ENCODE results near the gene KCNMA1.

Gene KCNMA1

DNA sequence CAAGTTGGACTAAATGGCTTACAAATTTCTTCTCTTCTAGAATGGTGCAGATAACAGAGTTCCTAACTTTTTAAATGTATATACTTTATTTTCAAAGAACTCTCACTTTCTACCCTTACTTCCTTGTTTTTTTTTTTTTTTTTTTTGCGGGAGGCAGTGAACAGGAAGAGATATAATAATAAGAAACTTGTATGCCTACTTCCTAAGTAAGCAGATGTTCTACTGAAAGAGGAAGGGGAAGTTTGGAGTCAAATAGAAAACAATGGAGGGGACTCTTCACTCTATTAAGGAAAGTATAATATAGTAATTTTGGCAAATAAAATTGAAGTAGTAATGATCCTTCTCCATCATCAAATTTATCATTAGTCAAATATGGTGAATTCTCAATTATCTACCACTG, 754.0 kb downstream of the KCNMA1 start:
- Histone ChIP-seq H3K27ac (ENCODE audit: low read depth in 2 of 2, low read length in 2 of 2) (no peak overlapping the region), H3K36me3 (ENCODE audit: control insufficient read depth in 2 of 2, insufficient read depth in 2 of 2, low read length in 2 of 2) (no peaks in the 10 kb centered on the region), H3K4me1 (ENCODE audit: control insufficient read depth in 2 of 2, insufficient read depth in 2 of 2, low read length in 2 of 2) (peaks cover 0 to 6% of the 10 kb centered on the region in 2 donors), H3K9ac (ENCODE audit: low read depth in 1 of 2, low read length in 2 of 2) (no peak overlapping the region), H3K4me3 (ENCODE audit: low read length in 2 of 2) (no peak overlapping the region), H3K9me3 (ENCODE audit: control insufficient read depth in 2 of 2, low read length in 2 of 2) (no peaks in the 10 kb centered on the region), H3K27me3 (ENCODE audit: control insufficient read depth in 2 of 2, insufficient read depth in 2 of 2, low read length in 2 of 2) (no peaks in the 10 kb centered on the region)

GRCh38 chr10:76882796-76883195, 754.8 kb downstream of the KCNMA1 start:
- Histone ChIP-seq H3K9ac (ENCODE audit: low read depth in 1 of 2, low read length in 2 of 2) (no peak overlapping the region), H3K36me3 (ENCODE audit: control insufficient read depth in 2 of 2, insufficient read depth in 2 of 2, low read length in 2 of 2) (no peaks in the 10 kb centered on the region), H3K9me3 (ENCODE audit: control insufficient read depth in 2 of 2, low read length in 2 of 2) (no peaks in the 10 kb centered on the region), H3K27ac (ENCODE audit: low read depth in 2 of 2, low read length in 2 of 2) (no peak overlapping the region), H3K4me1 (ENCODE audit: control insufficient read depth in 2 of 2, insufficient read depth in 2 of 2, low read length in 2 of 2) (peaks cover 0 to 6% of the 10 kb centered on the region in 2 donors), H3K4me3 (ENCODE audit: low read length in 2 of 2) (no peak overlapping the region), H3K27me3 (ENCODE audit: control insufficient read depth in 2 of 2, insufficient read depth in 2 of 2, low read length in 2 of 2) (no peaks in the 10 kb centered on the region)

GRCh38 chr10:76882245-76882644, 755.4 kb downstream of the KCNMA1 start:
- Histone ChIP-seq H3K4me3 (ENCODE audit: low read length in 2 of 2) (no peak overlapping the region), H3K4me1 (ENCODE audit: control insufficient read depth in 2 of 2, insufficient read depth in 2 of 2, low read length in 2 of 2) (peaks cover 0 to 6% of the 10 kb centered on the region in 2 donors), H3K27me3 (ENCODE audit: control insufficient read depth in 2 of 2, insufficient read depth in 2 of 2, low read length in 2 of 2) (no peaks in the 10 kb centered on the region), H3K9me3 (ENCODE audit: control insufficient read depth in 2 of 2, low read length in 2 of 2) (no peaks in the 10 kb centered on the region), H3K36me3 (ENCODE audit: control insufficient read depth in 2 of 2, insufficient read depth in 2 of 2, low read length in 2 of 2) (no peaks in the 10 kb centered on the region), H3K27ac (ENCODE audit: low read depth in 2 of 2, low read length in 2 of 2) (no peak overlapping the region), H3K9ac (ENCODE audit: low read depth in 1 of 2, low read length in 2 of 2) (no peak overlapping the region)

- Histone ChIP-seq H3K27ac (ENCODE audit: low read depth in 2 of 2, low read length in 2 of 2) (no peak overlapping the region), H3K4me3 (ENCODE audit: low read length in 2 of 2) (no peak overlapping the region), H3K9ac (ENCODE audit: low read depth in 1 of 2, low read length in 2 of 2) (no peak overlapping the region)
Measured at GRCh38 chr10:76881477-76882220, 756.0 kb downstream of the KCNMA1 start.

DNA sequence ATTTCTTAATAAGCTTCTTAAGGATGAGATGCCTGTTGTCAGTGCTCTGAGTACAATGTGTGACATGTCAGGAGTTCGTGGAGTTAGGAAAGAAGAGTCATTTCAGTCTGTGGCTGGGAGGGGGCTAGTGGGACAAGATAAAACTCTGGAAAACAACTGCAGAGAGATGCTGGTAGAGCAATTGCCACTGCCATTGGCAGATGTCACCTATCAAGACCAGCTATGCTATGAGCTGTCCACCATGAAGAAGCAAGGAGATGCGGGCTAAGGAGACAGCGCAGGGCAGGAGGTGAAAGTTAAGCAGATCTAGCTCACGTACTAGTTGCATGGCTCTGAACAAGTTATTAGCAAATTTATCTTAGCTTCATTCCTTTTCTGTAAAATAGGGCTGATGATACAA, 756.7 kb downstream of the KCNMA1 start:
- Histone ChIP-seq H3K9ac (ENCODE audit: low read depth in 1 of 2, low read length in 2 of 2) (no peak overlapping the region), H3K4me3 (ENCODE audit: low read length in 2 of 2) (no peak overlapping the region), H3K36me3 (ENCODE audit: control insufficient read depth in 2 of 2, insufficient read depth in 2 of 2, low read length in 2 of 2) (no peaks in the 10 kb centered on the region), H3K9me3 (ENCODE audit: control insufficient read depth in 2 of 2, low read length in 2 of 2) (no peaks in the 10 kb centered on the region), H3K27me3 (ENCODE audit: control insufficient read depth in 2 of 2, insufficient read depth in 2 of 2, low read length in 2 of 2) (no peaks in the 10 kb centered on the region), H3K27ac (ENCODE audit: low read depth in 2 of 2, low read length in 2 of 2) (no peak overlapping the region), H3K4me1 (ENCODE audit: control insufficient read depth in 2 of 2, insufficient read depth in 2 of 2, low read length in 2 of 2) (peaks cover 0 to 6% of the 10 kb centered on the region in 2 donors)

More at GRCh38 chr10:76881477-76882220, 756.0 kb downstream of the KCNMA1 start:
- Histone ChIP-seq H3K36me3 (ENCODE audit: control insufficient read depth in 2 of 2, insufficient read depth in 2 of 2, low read length in 2 of 2) (no peaks in the 10 kb centered on the region), H3K4me1 (ENCODE audit: control insufficient read depth in 2 of 2, insufficient read depth in 2 of 2, low read length in 2 of 2) (peaks cover 0 to 6% of the 10 kb centered on the region in 2 donors), H3K27me3 (ENCODE audit: control insufficient read depth in 2 of 2, insufficient read depth in 2 of 2, low read length in 2 of 2) (no peaks in the 10 kb centered on the region), H3K9me3 (ENCODE audit: control insufficient read depth in 2 of 2, low read length in 2 of 2) (no peaks in the 10 kb centered on the region)

GRCh38 chr10:76879116-76879913, 758.3 kb downstream of the KCNMA1 start:
- H3K36me3 ChIP-seq (ENCODE audit: control insufficient read depth in 2 of 2, insufficient read depth in 2 of 2, low read length in 2 of 2) = no peaks in the 10 kb centered on the region
- H3K27ac ChIP-seq (ENCODE audit: low read depth in 2 of 2, low read length in 2 of 2) = no peak overlapping the region
- no peak overlapping the region for H3K9ac ChIP-seq (ENCODE audit: low read depth in 1 of 2, low read length in 2 of 2)
- H3K4me3 ChIP-seq (ENCODE audit: low read length in 2 of 2) = no peak overlapping the region
- peaks cover 0 to under 1% of the 10 kb centered on the region in 2 donors for H3K4me1 ChIP-seq (ENCODE audit: control insufficient read depth in 2 of 2, insufficient read depth in 2 of 2, low read length in 2 of 2)
- H3K27me3 ChIP-seq (ENCODE audit: control insufficient read depth in 2 of 2, insufficient read depth in 2 of 2, low read length in 2 of 2) = no peaks in the 10 kb centered on the region
- no peaks in the 10 kb centered on the region for H3K9me3 ChIP-seq (ENCODE audit: control insufficient read depth in 2 of 2, low read length in 2 of 2)

DNA sequence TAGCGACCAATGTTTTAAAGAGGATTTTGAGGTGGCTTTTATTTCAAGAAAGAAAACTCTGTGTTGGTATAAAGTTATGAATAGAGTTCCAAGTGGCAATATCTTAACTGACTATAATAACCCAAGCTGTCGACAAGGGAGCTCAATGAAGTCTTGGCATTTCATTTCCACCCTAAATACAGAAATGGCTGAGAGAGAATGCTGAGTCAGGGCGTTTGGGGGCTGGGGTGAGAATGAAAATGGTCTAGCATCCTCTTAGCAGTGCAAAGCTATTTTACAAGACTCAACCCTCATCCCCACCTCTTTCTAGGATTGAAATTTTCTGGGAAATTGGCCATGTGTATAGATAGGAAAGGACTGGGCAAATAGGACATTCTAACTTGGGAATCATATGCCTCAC, 759.1 kb downstream of the KCNMA1 start:
- Histone ChIP-seq H3K36me3 (ENCODE audit: control insufficient read depth in 2 of 2, insufficient read depth in 2 of 2, low read length in 2 of 2) (no peaks in the 10 kb centered on the region), H3K4me3 (ENCODE audit: low read length in 2 of 2) (no peak overlapping the region), H3K9me3 (ENCODE audit: control insufficient read depth in 2 of 2, low read length in 2 of 2) (no peaks in the 10 kb centered on the region), H3K27me3 (ENCODE audit: control insufficient read depth in 2 of 2, insufficient read depth in 2 of 2, low read length in 2 of 2) (peaks cover 0 to under 1% of the 10 kb centered on the region in 2 donors), H3K4me1 (ENCODE audit: control insufficient read depth in 2 of 2, insufficient read depth in 2 of 2, low read length in 2 of 2) (no peaks in the 10 kb centered on the region), H3K27ac (ENCODE audit: low read depth in 2 of 2, low read length in 2 of 2) (no peak overlapping the region), H3K9ac (ENCODE audit: low read depth in 1 of 2, low read length in 2 of 2) (no peak overlapping the region)

DNA sequence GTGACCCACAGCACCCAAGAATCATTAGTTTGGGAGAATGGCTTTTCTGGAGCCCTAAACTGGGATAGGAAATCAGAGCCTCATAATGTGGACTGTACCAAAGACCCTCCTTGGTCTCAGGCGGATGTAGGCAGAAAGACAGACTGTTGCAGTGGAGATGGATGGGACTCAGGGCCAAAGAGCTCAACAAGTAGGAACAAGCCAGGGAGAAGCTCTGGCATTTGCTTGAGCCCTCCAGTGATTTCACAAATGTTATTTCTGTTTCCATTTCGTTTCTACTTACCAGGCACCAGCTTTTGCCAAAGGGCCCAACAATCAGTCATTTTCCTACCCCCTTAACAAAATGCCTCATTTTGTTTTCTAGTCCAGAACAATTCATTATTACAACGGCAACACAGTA, 762.7 kb downstream of the KCNMA1 start:
- Histone ChIP-seq H3K36me3 (ENCODE audit: control insufficient read depth in 2 of 2, insufficient read depth in 2 of 2, low read length in 2 of 2) (no peaks in the 10 kb centered on the region), H3K4me3 (ENCODE audit: low read length in 2 of 2) (no peak overlapping the region), H3K9ac (ENCODE audit: low read depth in 1 of 2, low read length in 2 of 2) (no peak overlapping the region), H3K9me3 (ENCODE audit: control insufficient read depth in 2 of 2, low read length in 2 of 2) (no peaks in the 10 kb centered on the region), H3K4me1 (ENCODE audit: control insufficient read depth in 2 of 2, insufficient read depth in 2 of 2, low read length in 2 of 2) (no peaks in the 10 kb centered on the region), H3K27me3 (ENCODE audit: control insufficient read depth in 2 of 2, insufficient read depth in 2 of 2, low read length in 2 of 2) (peaks cover 0 to 4% of the 10 kb centered on the region in 2 donors), H3K27ac (ENCODE audit: low read depth in 2 of 2, low read length in 2 of 2) (no peak overlapping the region)

DNA sequence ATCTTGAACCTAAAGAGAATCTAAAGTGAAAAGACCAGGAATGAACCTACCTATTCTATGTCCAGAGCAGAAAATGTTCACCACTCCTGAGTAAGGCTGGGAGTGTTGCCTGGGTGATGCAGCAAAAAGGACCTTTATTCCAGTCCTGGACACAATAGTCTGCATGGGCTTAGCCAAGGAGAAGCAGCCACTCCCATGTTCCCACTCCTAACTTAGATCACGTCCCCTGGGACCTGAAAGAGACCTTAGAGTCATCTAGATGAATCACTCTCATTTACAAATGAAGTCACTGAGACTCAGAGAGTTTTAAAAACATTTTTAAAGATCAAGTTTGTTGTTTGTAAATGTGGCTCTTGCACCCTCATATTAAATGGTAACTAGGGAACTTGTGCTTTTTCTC, 763.4 kb downstream of the KCNMA1 start:
- H3K9ac ChIP-seq (ENCODE audit: low read depth in 1 of 2, low read length in 2 of 2) = no peak overlapping the region
- no peaks in the 10 kb centered on the region for H3K4me1 ChIP-seq (ENCODE audit: control insufficient read depth in 2 of 2, insufficient read depth in 2 of 2, low read length in 2 of 2)
- peaks cover 0 to 4% of the 10 kb centered on the region in 2 donors for H3K27me3 ChIP-seq (ENCODE audit: control insufficient read depth in 2 of 2, insufficient read depth in 2 of 2, low read length in 2 of 2)
- no peak overlapping the region for H3K4me3 ChIP-seq (ENCODE audit: low read length in 2 of 2)
- H3K9me3 ChIP-seq (ENCODE audit: control insufficient read depth in 2 of 2, low read length in 2 of 2) = no peaks in the 10 kb centered on the region
- no peak overlapping the region for H3K27ac ChIP-seq (ENCODE audit: low read depth in 2 of 2, low read length in 2 of 2)
- no peaks in the 10 kb centered on the region for H3K36me3 ChIP-seq (ENCODE audit: control insufficient read depth in 2 of 2, insufficient read depth in 2 of 2, low read length in 2 of 2)

- Histone ChIP-seq H3K27ac (ENCODE audit: low read depth in 2 of 2, low read length in 2 of 2) (no peak overlapping the region), H3K9me3 (ENCODE audit: control insufficient read depth in 2 of 2, low read length in 2 of 2) (no peaks in the 10 kb centered on the region), H3K9ac (ENCODE audit: low read depth in 1 of 2, low read length in 2 of 2) (no peak overlapping the region), H3K4me1 (ENCODE audit: control insufficient read depth in 2 of 2, insufficient read depth in 2 of 2, low read length in 2 of 2) (no peaks in the 10 kb centered on the region), H3K36me3 (ENCODE audit: control insufficient read depth in 2 of 2, insufficient read depth in 2 of 2, low read length in 2 of 2) (no peaks in the 10 kb centered on the region), H3K4me3 (ENCODE audit: low read length in 2 of 2) (no peak overlapping the region), H3K27me3 (ENCODE audit: control insufficient read depth in 2 of 2, insufficient read depth in 2 of 2, low read length in 2 of 2) (peaks cover 0 to 4% of the 10 kb centered on the region in 2 donors)
Measured at GRCh38 chr10:76871697-76872295, 765.8 kb downstream of the KCNMA1 start.
